HTR-8/SVneo (cell line): ENCODE measurements around the gene KCTD20.

Source experiments
- DNase-seq: peaks from one replicate; pipeline ENCODE4 v3.0.0; 2011; ENCODE audit warnings: low spot score, mixed read lengths; ENCODE audit not compliant: insufficient read length
- FAIRE-seq: peaks from 2 replicates; lab custom pipeline; 2011; peaks lifted over from hg19 to GRCh38; lab: Jason Lieb, UNC

The KCTD20 gene

GRCh38 chr6:36491378-36491965 is 48.7 kb downstream of the KCTD20 start:
- FAIRE-seq (no peak), DNase-seq (no peak)

- DNase-seq: no peak
Measured at GRCh38 chr6:36492092-36492491, 49.3 kb downstream of the KCTD20 start.

GRCh38 chr6:36492621-36493020 is 49.8 kb downstream of the KCTD20 start:
- FAIRE-seq: no peak
- DNase-seq: no peak

More at GRCh38 chr6:36492092-36492491, 49.3 kb downstream of the KCTD20 start:
- FAIRE-seq: no peak

GRCh38 chr6:36493319-36493718 is 50.5 kb downstream of the KCTD20 start:
- DNase-seq (no peak), FAIRE-seq (no peak)

- no peak for FAIRE-seq
- DNase-seq: no peak
Measured at GRCh38 chr6:36493859-36494258, 51.1 kb downstream of the KCTD20 start.

- FAIRE-seq (no peak), DNase-seq (no peak)
Measured at GRCh38 chr6:36495086-36495485, 52.3 kb downstream of the KCTD20 start.

- FAIRE-seq: no peak
Measured at GRCh38 chr6:36499918-36500317, 57.1 kb downstream of the KCTD20 start.

GRCh38 chr6:36501686-36502085 is 58.9 kb downstream of the KCTD20 start:
- no peak for FAIRE-seq
- DNase-seq: no peak

More at GRCh38 chr6:36499918-36500317, 57.1 kb downstream of the KCTD20 start:
- DNase-seq: no peak

GRCh38 chr6:36504181-36504580 is 61.4 kb downstream of the KCTD20 start:
- FAIRE-seq (no peak), DNase-seq (no peak)

GRCh38 chr6:36504982-36505381 is 62.2 kb downstream of the KCTD20 start:
- no peak for FAIRE-seq
- no peak for DNase-seq

- DNase-seq (no peak), FAIRE-seq (no peak)
Measured at GRCh38 chr6:36505744-36506534, 63.1 kb downstream of the KCTD20 start.

GRCh38 chr6:36506611-36507010 is 63.8 kb downstream of the KCTD20 start:
- DNase-seq (no peak), FAIRE-seq (no peak)

GRCh38 chr6:36508532-36508931 is 65.7 kb downstream of the KCTD20 start:
- DNase-seq: no peak
- FAIRE-seq: no peak

GRCh38 chr6:36510365-36510764 is 67.6 kb downstream of the KCTD20 start:
- FAIRE-seq: no peak
- DNase-seq: no peak

GRCh38 chr6:36514554-36515456 is 72.0 kb downstream of the KCTD20 start:
- DNase-seq: no peak

GRCh38 chr6:36515844-36516243 is 73.0 kb downstream of the KCTD20 start:
- no peak for FAIRE-seq
- no peak for DNase-seq

More at GRCh38 chr6:36514554-36515456, 72.0 kb downstream of the KCTD20 start:
- no peak for FAIRE-seq

- DNase-seq (no peak), FAIRE-seq (no peak)
Measured at GRCh38 chr6:36516559-36516958, 73.8 kb downstream of the KCTD20 start.

GRCh38 chr6:36516988-36517387 is 74.2 kb downstream of the KCTD20 start:
- FAIRE-seq (no peak), DNase-seq (no peak)

GRCh38 chr6:36517408-36517807 is 74.6 kb downstream of the KCTD20 start:
- FAIRE-seq (no peak), DNase-seq (no peak)

GRCh38 chr6:36519352-36519751 is 76.6 kb downstream of the KCTD20 start:
- DNase-seq (no peak), FAIRE-seq (no peak)

GRCh38 chr6:36523451-36523850 is 80.7 kb downstream of the KCTD20 start:
- DNase-seq: no peak
- no peak for FAIRE-seq
